HG03159 (cell line): Measurements from ENCODE around the gene MS4A1.
A peak's percentile ranks its signal among the peaks of the same experiment; 100 is the strongest.
"Not testable (repeated sequence)": the region's sequence is repeated elsewhere in the genome, so short reads cannot be mapped to it uniquely, and the experiment has no call there.

Experiments used
- ATAC-seq: cut with Tn5 transposase; IDR thresholded peaks from one replicate; pipeline ENCODE4 v1.9.1; 2021; ENCODE audit warnings: mild to moderate bottlenecking, moderate library complexity; ENCODE audit not compliant: unreplicated experiment

The MS4A1 gene

GRCh38 chr11:60455531-60456042 lies at the start of gene MS4A1:
Gene MS4A1 (plus strand): TSS chr11:60455847. CDS start chr11:60462375, 6,528 bp downstream.
- peak; percentile 89 for ATAC-seq

- no peak for ATAC-seq
Observed at GRCh38 chr11:60420015-60420414, 35.6 kb upstream of the MS4A1 start.

GRCh38 chr11:60422609-60423008 lies 33.0 kb upstream of the MS4A1 start:
- ATAC-seq: no peak

GRCh38 chr11:60428517-60428916 lies 27.1 kb upstream of the MS4A1 start:
- no peak for ATAC-seq

GRCh38 chr11:60429272-60429671 lies 26.4 kb upstream of the MS4A1 start, which contains the start of gene MS4A5:
Gene MS4A5 (plus strand): TSS chr11:60429572. CDS start chr11:60429675, 103 bp downstream.
- ATAC-seq: no peak

- no peak for ATAC-seq
Observed at GRCh38 chr11:60431251-60431650, 24.4 kb upstream of the MS4A1 start.

- ATAC-seq: no peak
Observed at GRCh38 chr11:60433401-60433800, 22.2 kb upstream of the MS4A1 start.

GRCh38 chr11:60447070-60447469 lies 8.6 kb upstream of the MS4A1 start:
- no peak for ATAC-seq

GRCh38 chr11:60447846-60448245 lies 7.8 kb upstream of the MS4A1 start:
- no peak for ATAC-seq

- not testable (repeated sequence) for ATAC-seq
Observed at GRCh38 chr11:60451185-60451584, 4.5 kb upstream of the MS4A1 start.

GRCh38 chr11:60454212-60454611 lies 1.4 kb upstream of the MS4A1 start:
- no peak for ATAC-seq

- peak; percentile 30 for ATAC-seq
Observed at GRCh38 chr11:60457576-60457975, 1.9 kb downstream of the MS4A1 start.

- peak; percentile 22 for ATAC-seq
Observed at GRCh38 chr11:60459345-60459744, 3.7 kb downstream of the MS4A1 start.

- no peak for ATAC-seq
Observed at GRCh38 chr11:60468829-60469228, 13.2 kb downstream of the MS4A1 start.

- ATAC-seq: no peak
Observed at GRCh38 chr11:60469723-60470122, 14.1 kb downstream of the MS4A1 start.

- ATAC-seq: peak; percentile 67
Observed at GRCh38 chr11:60477035-60477445, 21.4 kb downstream of the MS4A1 start.

- ATAC-seq: no peak
Observed at GRCh38 chr11:60482361-60482760, 26.7 kb downstream of the MS4A1 start.

- ATAC-seq: peak; percentile 98
Observed at GRCh38 chr11:60485987-60486386, 30.3 kb downstream of the MS4A1 start.

- no peak for ATAC-seq
Observed at GRCh38 chr11:60492488-60493009, 36.9 kb downstream of the MS4A1 start, which contains the start of gene MS4A12. Gene MS4A12 (plus strand): TSS chr11:60492778. CDS start chr11:60497319, 4,541 bp downstream.

- ATAC-seq: no peak
Observed at GRCh38 chr11:60493454-60493853, 37.8 kb downstream of the MS4A1 start.

- ATAC-seq: peak; percentile 42
Observed at GRCh38 chr11:60498399-60498798, 42.8 kb downstream of the MS4A1 start.

GRCh38 chr11:60498853-60499252 lies 43.2 kb downstream of the MS4A1 start:
- ATAC-seq: peak; percentile 79
